WTC11 (cell line): Measurements from ENCODE around the gene NUDT22. TPM values are rescaled to one million over a fixed set of nuclear protein-coding genes. Genes with fewer than 3 reads are reported as not detected.

Experiments used
- ATAC-seq: fragments of 200-7000 bp; cut with Tn5 transposase; 2 replicates; pipeline ENCODE4 v1.10.0; 2021; ENCODE audit warnings: mild to moderate bottlenecking, moderate library complexity
- CTCF ChIA-PET: fragments of 300-600 bp; sonication (Branson Sonifier 250); formaldehyde crosslinking; loops from one replicate; lab custom pipeline; 2021; ENCODE audit warnings: antibody characterized with exemption; lab: Charles Lee
- POLR2A ChIA-PET: fragments of 350-600 bp; sonication (Branson Sonifier 250); formaldehyde crosslinking; loops from one replicate; lab custom pipeline; 2021; ENCODE audit warnings: antibody characterized with exemption; lab: Charles Lee
- DNase-seq: peaks from one replicate; pipeline ENCODE4 v3.0.0; 2021; ENCODE audit warnings: low spot score
- H3K27ac Mint-ChIP-seq: 2 replicates; pipeline ENCODE4 v1.8.0; 2021; ENCODE audit warnings: mixed read lengths
- H3K27me3 Mint-ChIP-seq: 2 replicates; pipeline ENCODE4 v1.8.0; 2021; ENCODE audit warnings: low read depth, mild to moderate bottlenecking, moderate library complexity, mixed read lengths
- H3K36me3 Mint-ChIP-seq: 2 replicates; pipeline ENCODE4 v1.8.0; 2021; ENCODE audit warnings: mixed read lengths
- H3K4me1 Mint-ChIP-seq: 2 replicates; pipeline ENCODE4 v1.8.0; 2022; ENCODE audit warnings: mixed read lengths
- H3K4me3 Mint-ChIP-seq: 2 replicates; pipeline ENCODE4 v1.8.0; 2021; ENCODE audit warnings: mild to moderate bottlenecking, moderate library complexity, mixed read lengths
- H3K9me3 Mint-ChIP-seq: 2 replicates; pipeline ENCODE4 v1.8.0; 2021; ENCODE audit warnings: mixed read lengths
- AFF4 ChIP-seq: sonication (generic); formaldehyde crosslinking; IDR thresholded peaks from 2 replicates; pipeline ENCODE4 v1.8.1; 2023; ENCODE audit warnings: mild to moderate bottlenecking, missing genetic modification reagents, borderline replicate concordance
- CTCF ChIP-seq: fragments of 200-600 bp; IDR thresholded peaks from 2 replicates; pipeline ENCODE4 v1.8.0; 2022; ENCODE audit warnings: antibody characterized with exemption
- GABPB1 ChIP-seq: sonication (generic); formaldehyde crosslinking; IDR thresholded peaks from 2 replicates; pipeline ENCODE4 v1.8.1; 2023; ENCODE audit warnings: mild to moderate bottlenecking, missing genetic modification reagents
- GTF2I ChIP-seq: fragments of 250-450 bp; sonication (Bioruptor Pico); conservative IDR thresholded peaks from 2 replicates; pipeline ENCODE4 v1.4.0; 2021; ENCODE audit warnings: mild to moderate bottlenecking
- MXD4 ChIP-seq: fragments of 250-450 bp; sonication (Bioruptor Pico); IDR thresholded peaks from 2 replicates; pipeline ENCODE4 v1.8.0; 2021; ENCODE audit warnings: mild to moderate bottlenecking, moderate library complexity, borderline replicate concordance
- NFE2L1 ChIP-seq: sonication (generic); formaldehyde crosslinking; IDR thresholded peaks from 2 replicates; pipeline ENCODE4 v1.8.1; 2023; ENCODE audit warnings: missing genetic modification reagents
- PREB ChIP-seq: sonication (generic); formaldehyde crosslinking; IDR thresholded peaks from 2 replicates; pipeline ENCODE4 v1.8.1; 2022; ENCODE audit warnings: mild to moderate bottlenecking, missing genetic modification reagents, moderate library complexity, borderline replicate concordance
- RELA ChIP-seq: sonication (generic); formaldehyde crosslinking; IDR thresholded peaks from 2 replicates; pipeline ENCODE4 v1.8.1; 2022; ENCODE audit warnings: missing genetic modification reagents, mild to moderate bottlenecking, borderline replicate concordance
- SOX15 ChIP-seq: fragments of 250-450 bp; sonication (Bioruptor Pico); IDR thresholded peaks from 2 replicates; pipeline ENCODE4 v1.9.0; 2021; ENCODE audit warnings: mild to moderate bottlenecking
- SP1 ChIP-seq: sonication (generic); formaldehyde crosslinking; conservative IDR thresholded peaks from 2 replicates; pipeline ENCODE4 v1.8.1; 2022; ENCODE audit warnings: missing genetic modification reagents
- TCF7 ChIP-seq: sonication (generic); formaldehyde crosslinking; IDR thresholded peaks from 2 replicates; pipeline ENCODE4 v1.8.0; 2022; ENCODE audit warnings: mild to moderate bottlenecking, low read depth, missing genetic modification reagents, moderate library complexity
- ZBTB21 ChIP-seq: sonication (generic); formaldehyde crosslinking; IDR thresholded peaks from 2 replicates; pipeline ENCODE4 v1.8.1; 2023; ENCODE audit warnings: mild to moderate bottlenecking, missing genetic modification reagents, borderline replicate concordance
- ZBTB43 ChIP-seq: sonication (generic); formaldehyde crosslinking; IDR thresholded peaks from 2 replicates; pipeline ENCODE4 v1.8.1; 2023; ENCODE audit warnings: mild to moderate bottlenecking, missing genetic modification reagents
- ZNF219 ChIP-seq: sonication (generic); formaldehyde crosslinking; IDR thresholded peaks from 2 replicates; pipeline ENCODE4 v1.8.0; 2023; ENCODE audit warnings: missing genetic modification reagents, mild to moderate bottlenecking, borderline replicate concordance
- total RNA-seq: library from RNA; stranded (reverse); gene quantifications from 3 replicates; pipeline ENCODE4 v1.2.3, GENCODE V29; 2021
- TF ChIP-seq, protein P1 (sequence below): sonication (generic); formaldehyde crosslinking; IDR thresholded peaks from 2 replicates; pipeline ENCODE4 v1.8.0; 2022; ENCODE audit warnings: mild to moderate bottlenecking, missing genetic modification reagents
- TF ChIP-seq, protein P2 (sequence below): sonication (generic); formaldehyde crosslinking; conservative IDR thresholded peaks from 2 replicates; pipeline ENCODE4 v1.8.1; 2022; ENCODE audit warnings: mild to moderate bottlenecking, missing genetic modification reagents
- TF ChIP-seq, protein P3 (sequence below): sonication (generic); formaldehyde crosslinking; conservative IDR thresholded peaks from 2 replicates; pipeline ENCODE4 v1.8.1; 2023; ENCODE audit warnings: mild to moderate bottlenecking, low read depth, missing genetic modification reagents, moderate library complexity

Gene NUDT22
- total RNA-seq, 1 experiment from 2014 or later: 64.4 TPM

DNA sequence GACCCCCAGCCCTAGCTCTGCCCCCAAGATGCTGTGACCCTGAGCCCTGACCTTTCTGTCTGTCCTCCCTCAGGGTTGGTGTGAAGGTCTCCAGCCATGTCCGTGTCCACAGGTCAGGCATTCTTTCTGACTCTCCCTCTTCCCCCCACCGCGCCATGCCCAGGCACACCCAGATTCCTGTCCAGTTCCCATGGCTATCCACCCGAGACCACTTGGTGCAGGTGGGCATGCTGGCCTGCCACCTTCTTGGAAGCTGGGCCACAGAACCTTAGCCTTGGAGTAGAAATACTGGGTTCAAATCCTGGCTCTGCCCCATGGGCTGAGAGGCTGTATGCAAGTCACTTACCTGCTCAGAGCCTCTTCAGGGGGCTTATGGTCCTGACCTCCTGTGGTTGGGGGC lies 23.0 kb downstream of the NUDT22 start (continued):
- no peak for TF ChIP-seq ZBTB43
- no peak for TF ChIP-seq GTF2I (CRISPR knock-in tag)
- no peak for TF ChIP-seq MXD4 (CRISPR knock-in tag)
- TF ChIP-seq, protein P1, sequence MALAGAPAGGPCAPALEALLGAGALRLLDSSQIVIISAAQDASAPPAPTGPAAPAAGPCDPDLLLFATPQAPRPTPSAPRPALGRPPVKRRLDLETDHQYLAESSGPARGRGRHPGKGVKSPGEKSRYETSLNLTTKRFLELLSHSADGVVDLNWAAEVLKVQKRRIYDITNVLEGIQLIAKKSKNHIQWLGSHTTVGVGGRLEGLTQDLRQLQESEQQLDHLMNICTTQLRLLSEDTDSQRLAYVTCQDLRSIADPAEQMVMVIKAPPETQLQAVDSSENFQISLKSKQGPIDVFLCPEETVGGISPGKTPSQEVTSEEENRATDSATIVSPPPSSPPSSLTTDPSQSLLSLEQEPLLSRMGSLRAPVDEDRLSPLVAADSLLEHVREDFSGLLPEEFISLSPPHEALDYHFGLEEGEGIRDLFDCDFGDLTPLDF (CRISPR knock-in tag): no peak
- TF ChIP-seq, protein P2, sequence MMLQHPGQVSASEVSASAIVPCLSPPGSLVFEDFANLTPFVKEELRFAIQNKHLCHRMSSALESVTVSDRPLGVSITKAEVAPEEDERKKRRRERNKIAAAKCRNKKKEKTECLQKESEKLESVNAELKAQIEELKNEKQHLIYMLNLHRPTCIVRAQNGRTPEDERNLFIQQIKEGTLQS (CRISPR knock-in tag): no peak
- no peak for TF ChIP-seq TCF7 (CRISPR knock-in tag)
- no peak for TF ChIP-seq NFE2L1 (CRISPR knock-in tag)
- no peak for TF ChIP-seq AFF4
- TF ChIP-seq CTCF: no peak
- TF ChIP-seq ZBTB21 (CRISPR knock-in tag): no peak

DNA sequence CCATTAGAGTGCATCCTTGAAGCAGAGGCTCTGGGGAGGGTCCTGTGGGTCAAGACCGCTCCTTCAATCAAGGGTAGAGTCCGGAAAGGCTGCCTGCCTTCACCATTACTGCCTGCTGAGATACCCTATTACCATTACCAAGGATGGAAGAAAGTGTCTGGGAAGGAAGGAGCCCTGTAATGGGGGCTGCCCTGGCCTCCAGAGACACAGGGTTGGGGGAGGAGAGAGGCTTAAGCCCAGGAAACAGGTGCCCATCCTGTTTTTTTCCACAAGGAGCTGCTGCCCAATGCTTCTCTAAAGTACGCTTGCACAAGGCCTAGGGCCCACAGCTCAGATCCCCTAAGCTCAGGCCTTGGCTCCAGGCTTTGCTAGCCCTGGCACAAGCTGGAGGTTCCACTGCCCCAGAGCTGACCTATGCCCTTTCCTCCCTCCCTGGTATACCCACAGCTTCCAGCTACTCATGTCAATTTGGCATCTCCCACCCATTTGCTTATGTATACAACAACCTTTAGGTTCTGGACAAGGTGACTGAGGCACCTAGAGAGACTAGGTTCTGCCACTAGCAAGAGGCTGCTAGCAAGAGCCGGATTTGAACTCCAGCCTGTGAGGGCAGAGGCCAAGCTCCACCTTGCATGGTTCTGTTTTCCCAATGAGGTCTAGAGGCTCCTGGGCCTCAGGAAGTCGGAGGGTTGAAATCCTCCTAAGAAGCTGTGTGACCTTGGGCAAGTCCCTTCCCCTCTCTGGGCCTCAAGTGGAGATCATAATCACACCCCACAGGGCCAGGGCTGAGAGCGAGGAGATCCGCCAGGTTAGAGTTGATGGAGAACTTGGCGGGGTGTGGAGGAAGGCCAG lies 23.7 kb downstream of the NUDT22 start:
- Mint-ChIP-seq H3K27me3 (no peaks in the 10 kb centered on the region), H3K4me3 (peak overlapping the region; percentile 88), H3K36me3 (no peaks in the 10 kb centered on the region), H3K27ac (peak overlapping the region; percentile 97), H3K9me3 (no peaks in the 10 kb centered on the region), H3K4me1 (peaks cover 42% of the 10 kb centered on the region)
- ChIA-PET POLR2A (interaction anchor here (0.9 to 3.7 kb wide), 7 partner anchors 9 to 97 kb away, joined by 3 to 25 read pairs (median 4); partner anchors contain the start of genes FKBP2, NUDT22, PRDX5 and STIP1), CTCF (interaction anchor here (0.6 to 5.3 kb wide), 23 partner anchors 7 to 599 kb away, joined by 3 to 75 read pairs (median 13); partner anchors contain the start of genes CATSPERZ, CCDC88B, DNAJC4 and ESRRA)
- TF ChIP-seq, protein P3, sequence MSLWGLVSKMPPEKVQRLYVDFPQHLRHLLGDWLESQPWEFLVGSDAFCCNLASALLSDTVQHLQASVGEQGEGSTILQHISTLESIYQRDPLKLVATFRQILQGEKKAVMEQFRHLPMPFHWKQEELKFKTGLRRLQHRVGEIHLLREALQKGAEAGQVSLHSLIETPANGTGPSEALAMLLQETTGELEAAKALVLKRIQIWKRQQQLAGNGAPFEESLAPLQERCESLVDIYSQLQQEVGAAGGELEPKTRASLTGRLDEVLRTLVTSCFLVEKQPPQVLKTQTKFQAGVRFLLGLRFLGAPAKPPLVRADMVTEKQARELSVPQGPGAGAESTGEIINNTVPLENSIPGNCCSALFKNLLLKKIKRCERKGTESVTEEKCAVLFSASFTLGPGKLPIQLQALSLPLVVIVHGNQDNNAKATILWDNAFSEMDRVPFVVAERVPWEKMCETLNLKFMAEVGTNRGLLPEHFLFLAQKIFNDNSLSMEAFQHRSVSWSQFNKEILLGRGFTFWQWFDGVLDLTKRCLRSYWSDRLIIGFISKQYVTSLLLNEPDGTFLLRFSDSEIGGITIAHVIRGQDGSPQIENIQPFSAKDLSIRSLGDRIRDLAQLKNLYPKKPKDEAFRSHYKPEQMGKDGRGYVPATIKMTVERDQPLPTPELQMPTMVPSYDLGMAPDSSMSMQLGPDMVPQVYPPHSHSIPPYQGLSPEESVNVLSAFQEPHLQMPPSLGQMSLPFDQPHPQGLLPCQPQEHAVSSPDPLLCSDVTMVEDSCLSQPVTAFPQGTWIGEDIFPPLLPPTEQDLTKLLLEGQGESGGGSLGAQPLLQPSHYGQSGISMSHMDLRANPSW (CRISPR knock-in tag): no peak
- TF ChIP-seq MXD4 (CRISPR knock-in tag): no peak
- no peak for TF ChIP-seq PREB (CRISPR knock-in tag)
- no peak for TF ChIP-seq GABPB1 (CRISPR knock-in tag)
- no peak for TF ChIP-seq RELA (CRISPR knock-in tag)
- peak; percentile 43; the same call in 1 of the 2 replicates for TF ChIP-seq SP1
- TF ChIP-seq SOX15: no peak
- TF ChIP-seq GTF2I (CRISPR knock-in tag): 0 out of 2 replicates have a peak, but pooled peaks have one; percentile 20
- TF ChIP-seq ZNF219 (CRISPR knock-in tag): no peak
- DNase-seq: no peak
- ATAC-seq: peak; percentile 9
